Aorta (tissue), 5 donors: ENCODE measurements around the gene TRIP11. TPM values are rescaled to one million over a fixed set of nuclear protein-coding genes. Genes with fewer than 3 reads are reported as not detected.

Experiments used
- ATAC-seq: fragments of 200-7000 bp; cut with Tn5 transposase; one replicate; pipeline ENCODE4 v1.9.1; 2022; ENCODE audit warnings: moderate library complexity; ENCODE audit not compliant: low FRiP score
- DNase-seq, 2 donors: peaks; one replicate each; pipeline ENCODE4 v3.0.0-alpha.2; 2020
- H3K27ac ChIP-seq, 2 donors: one replicate each; pipeline ENCODE4 v1.5.1; 2013; ENCODE audit warnings: low read length in 2 of 2, mild to moderate bottlenecking in 2 of 2, moderate library complexity in 2 of 2, control low read depth in 1 of 2, inconsistent platforms in 1 of 2, low read depth in 1 of 2
- H3K27me3 ChIP-seq, 2 donors: one replicate each; pipeline ENCODE4 v1.6.1; 2013; ENCODE audit warnings: control low read depth in 1 of 2, low read length in 1 of 2, mild to moderate bottlenecking in 1 of 2, moderate library complexity in 1 of 2; ENCODE audit not compliant: insufficient read depth in 2 of 2, control insufficient read depth in 1 of 2
- H3K36me3 ChIP-seq, 2 donors: one replicate each; pipeline ENCODE4 v1.6.1; 2013; ENCODE audit warnings: control low read depth in 1 of 2, low read length in 1 of 2, mild to moderate bottlenecking in 1 of 2; ENCODE audit not compliant: insufficient read depth in 2 of 2, control insufficient read depth in 1 of 2
- H3K4me1 ChIP-seq, 2 donors: one replicate each; pipeline ENCODE4 v1.6.1; 2013; ENCODE audit warnings: low read length in 2 of 2, control low read depth in 1 of 2, mild to moderate bottlenecking in 1 of 2, moderate library complexity in 1 of 2; ENCODE audit not compliant: insufficient read depth in 2 of 2, control insufficient read depth in 1 of 2
- H3K4me3 ChIP-seq, 2 donors: one replicate each; pipeline ENCODE4 v1.5.1; 2013; ENCODE audit warnings: low read length in 2 of 2, control low read depth in 1 of 2, mild to moderate bottlenecking in 1 of 2
- H3K9me3 ChIP-seq: one replicate; pipeline ENCODE4 v1.6.1; 2013; ENCODE audit warnings: mild to moderate bottlenecking, low read length; ENCODE audit not compliant: control insufficient read depth
- WGBS, 2 donors: extraction: QIAGEN DNeasy Blood & Tissue Kit; methylation state at CpG; one replicate each; pipeline ENCODE4 v1.1.7; 2013; 5-methylcytosine and 5-hydroxymethylcytosine counted together
- intact Hi-C, 2 donors: fragments of 100-400 bp; cut with DNase I; formaldehyde crosslinking; loops; one replicate each; pipeline versions ENCODE4 v1.14.2 to v1.15.0; 2022
- polyA plus RNA-seq, 2 donors: library from polyadenylated mRNA; stranded (reverse); fragments of 200-250 nt; gene quantifications; one replicate each; pipeline ENCODE4 v1.2.3, GENCODE V29; 2013
- total RNA-seq, 2 donors: library from RNA; stranded (reverse); fragmentation: NEBNext Ultra II Directional; extraction: Animal tissue kit (Norgen Biotek cat#: 25700); gene quantifications; one replicate each; pipeline ENCODE4 v1.2.1, GENCODE V29; 2021
- donor health status: healthy with polysubstance abuse.
- donor health status: Bipolar disorder and iron deficiency.
- donor health status: DM: no; HTN: no; CAD: no.
- donor health status: DM: no; HTN: no; CAD: no.
- donor health status: DM: yes; HTN: yes; CAD: no.

TRIP11 gene
- total and polyA plus RNA-seq, 4 donors, result 8.4 to 75.4 (median 36.2) TPM

GRCh38 chr14:92041203-92041602 lies 1.3 kb upstream of the TRIP11 start:
- no peak for ATAC-seq
- Histone ChIP-seq H3K4me1 (peaks cover 3 to 10% of the 10 kb centered on the region in 2 donors), H3K4me3 (no peak overlapping the region), H3K9me3 (no peaks in the 10 kb centered on the region), H3K27me3 (no peaks in the 10 kb centered on the region), H3K27ac (no peak overlapping the region), H3K36me3 (no peaks in the 10 kb centered on the region)
- no peak for DNase-seq
- WGBS, 2 donors, result 80 to 81% methylated on average over 9 to 10 of the region's 10 CpGs
- intact Hi-C loops, result no loop called here

DNA sequence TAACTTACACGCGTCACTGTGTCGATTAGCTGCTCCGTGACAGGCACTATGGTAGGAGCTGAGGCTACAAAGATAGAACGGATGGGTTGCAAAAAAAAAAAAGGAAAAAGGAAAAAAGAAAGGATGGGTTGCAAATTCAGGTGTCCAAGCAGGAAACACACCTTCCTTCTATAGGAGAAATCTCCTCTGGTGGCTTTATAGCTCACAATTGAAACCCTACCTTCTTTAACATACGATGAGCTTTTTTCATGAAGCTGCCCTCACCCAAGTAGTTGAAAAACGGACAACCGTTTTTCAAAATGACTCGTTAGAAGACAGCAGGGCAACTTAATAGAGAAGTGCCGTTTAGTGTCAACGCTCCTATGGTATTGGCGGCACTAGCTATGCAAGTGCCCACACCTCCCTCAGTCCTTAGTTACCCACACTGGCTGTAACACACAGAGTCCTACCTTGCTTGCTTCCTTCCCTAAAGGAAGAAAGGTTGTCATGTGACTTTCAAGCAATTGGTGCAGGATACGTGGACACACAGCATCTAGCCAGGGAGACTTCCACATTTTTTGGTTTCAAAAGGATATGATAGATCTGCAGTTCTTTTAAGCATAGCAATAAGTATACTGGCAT lies 682 bp upstream of the TRIP11 start:
- peak; percentile 23 for ATAC-seq
- 0% methylated on average over 13 of the region's 13 CpGs for WGBS, 2 donors
- H3K4me1 ChIP-seq, result peaks cover 3 to 10% of the 10 kb centered on the region in 2 donors
- no peaks in the 10 kb centered on the region for H3K36me3 ChIP-seq
- H3K27me3 ChIP-seq, result no peaks in the 10 kb centered on the region
- H3K9me3 ChIP-seq, result no peaks in the 10 kb centered on the region
- peak overlapping the region in 1 of 2 donors; percentile 86 for H3K27ac ChIP-seq
- peak overlapping the region; percentile 36 to 74 for H3K4me3 ChIP-seq
- intact Hi-C loops, result no loop called here
- DNase-seq, result no peak

GRCh38 chr14:92039063-92039718 lies 668 bp downstream of the TRIP11 start:
- intact Hi-C loops, result no loop called here
- Histone ChIP-seq H3K4me1 (peaks cover 3 to 10% of the 10 kb centered on the region in 2 donors), H3K4me3 (peak overlapping the region; percentile 66 to 71), H3K9me3 (no peaks in the 10 kb centered on the region), H3K27ac (peak overlapping the region; percentile 46 to 90), H3K27me3 (no peaks in the 10 kb centered on the region), H3K36me3 (no peaks in the 10 kb centered on the region)
- ATAC-seq (peak; percentile 78), DNase-seq (peak in 1 of 2 donors; percentile 86)
- 0% methylated on average over 22 of the region's 22 CpGs for WGBS, 2 donors

DNA sequence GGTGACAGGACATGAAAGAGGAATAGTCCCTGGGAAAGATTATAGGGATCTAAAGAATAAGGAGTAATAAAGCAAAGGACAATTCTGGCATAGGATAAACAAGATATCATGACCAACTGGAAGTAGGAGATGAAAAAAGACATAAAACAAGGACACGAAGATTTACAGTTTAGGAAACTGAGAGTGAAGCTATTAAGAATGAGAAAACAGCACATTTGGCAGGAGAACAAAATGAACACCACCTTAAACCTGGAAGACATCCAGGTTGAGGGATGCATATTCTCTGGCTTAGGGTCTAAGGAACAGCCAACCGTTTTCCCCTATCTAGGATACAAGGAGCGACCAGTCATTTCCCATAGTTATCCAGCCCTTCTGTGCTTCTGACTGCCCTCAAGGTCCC lies 1.9 kb downstream of the TRIP11 start:
- no peaks in the 10 kb centered on the region for H3K9me3 ChIP-seq
- no peaks in the 10 kb centered on the region for H3K36me3 ChIP-seq
- no peaks in the 10 kb centered on the region for H3K27me3 ChIP-seq
- no peak for ATAC-seq
- peak overlapping the region; percentile 66 to 71 for H3K4me3 ChIP-seq
- H3K27ac ChIP-seq, result no peak overlapping the region
- peaks cover 3 to 10% of the 10 kb centered on the region in 2 donors for H3K4me1 ChIP-seq
- DNase-seq, result no peak
- intact Hi-C loops, result no loop called here
- WGBS, 2 donors, result 14 to 27% methylated on average over 3 of the region's 3 CpGs

DNA sequence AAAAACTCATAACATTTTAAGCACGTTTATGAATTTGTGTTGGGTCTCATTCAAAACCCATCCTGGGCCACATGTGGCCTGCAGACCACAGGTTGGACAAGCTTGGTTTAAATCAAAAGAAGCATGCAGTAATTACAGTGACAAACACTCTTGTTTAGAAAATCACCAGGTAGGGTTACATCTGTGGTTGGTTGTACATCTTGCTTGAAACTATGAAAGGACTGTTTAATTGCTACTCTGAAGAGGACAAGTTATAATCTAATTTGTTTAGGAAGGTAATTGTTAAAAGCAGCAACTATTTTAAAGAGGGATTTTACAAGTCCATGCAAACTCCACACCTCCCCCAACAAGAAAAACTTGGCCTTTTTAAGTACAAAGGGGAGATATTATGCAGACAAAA lies 4.0 kb downstream of the TRIP11 start:
- intact Hi-C loops, result no loop called here

DNA sequence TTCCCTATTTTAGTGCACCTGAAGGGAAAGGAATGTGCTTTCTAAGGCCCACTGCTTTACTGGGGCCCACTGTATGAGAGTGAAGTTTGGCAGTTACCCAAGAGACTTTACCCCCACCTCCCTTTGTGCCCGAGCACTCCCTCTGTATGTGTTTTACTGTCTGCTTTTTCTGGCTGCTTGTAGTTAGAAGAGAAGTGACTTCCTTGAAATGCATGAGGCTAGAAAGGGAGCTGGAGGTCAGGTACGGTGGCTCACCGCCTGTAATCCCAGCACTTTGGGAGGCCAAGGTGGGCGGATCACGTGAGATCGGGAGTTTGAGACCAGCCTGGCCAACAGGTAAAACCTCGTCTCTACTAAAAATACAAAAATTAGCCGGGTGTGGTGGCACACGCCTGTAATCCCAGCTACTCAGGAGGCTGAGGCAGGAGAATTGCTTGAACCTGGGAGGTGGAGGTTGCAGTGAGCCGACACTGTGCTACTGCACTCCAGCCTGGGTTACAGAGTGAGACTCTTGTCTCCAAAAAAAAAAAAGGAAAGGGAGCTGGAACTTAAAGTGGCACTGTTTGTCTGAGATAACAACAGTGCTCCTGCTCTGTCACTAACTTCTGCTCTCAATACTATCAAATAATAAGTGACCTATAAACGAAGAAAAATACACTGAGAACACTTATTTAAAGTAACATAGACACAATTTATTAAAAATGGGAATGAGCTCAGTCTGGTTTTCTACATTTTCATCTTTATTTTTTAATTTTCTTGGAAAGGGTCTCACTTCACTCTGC lies 5.8 kb downstream of the TRIP11 start:
- 92% methylated on average over 11 of the region's 11 CpGs for WGBS, 2 donors
- Histone ChIP-seq H3K4me1 (peaks cover 3 to 10% of the 10 kb centered on the region in 2 donors), H3K4me3 (no peak overlapping the region), H3K27ac (no peak overlapping the region), H3K36me3 (no peaks in the 10 kb centered on the region), H3K9me3 (no peaks in the 10 kb centered on the region), H3K27me3 (no peaks in the 10 kb centered on the region)
- intact Hi-C loops, result no loop called here
- DNase-seq (no peak), ATAC-seq (no peak)

More for the DNA sequence above, 4.0 kb downstream of the TRIP11 start:
- Histone ChIP-seq H3K36me3 (no peaks in the 10 kb centered on the region), H3K27ac (no peak overlapping the region), H3K9me3 (no peaks in the 10 kb centered on the region), H3K4me3 (no peak overlapping the region), H3K27me3 (no peaks in the 10 kb centered on the region), H3K4me1 (peaks cover 3 to 10% of the 10 kb centered on the region in 2 donors)
- WGBS, 2 donors, result 18 to 21% methylated on average over 1 of the region's 1 CpG
- DNase-seq (no peak), ATAC-seq (no peak)

- no peak for DNase-seq
- whole genome bisulfite sequencing, 2 donors, result 96 to 97% methylated on average over 1 of the region's 1 CpG
- H3K36me3 ChIP-seq, result no peaks in the 10 kb centered on the region
- H3K27me3 ChIP-seq, result no peaks in the 10 kb centered on the region
- no peak overlapping the region for H3K27ac ChIP-seq
- intact Hi-C loops, result no loop called here
- no peaks in the 10 kb centered on the region for H3K9me3 ChIP-seq
- no peak overlapping the region for H3K4me3 ChIP-seq
- peaks cover 3 to 10% of the 10 kb centered on the region in 2 donors for H3K4me1 ChIP-seq
- no peak for ATAC-seq
These were observed 6.4 kb downstream of the TRIP11 start for GRCh38 chr14:92033433-92033832.

DNA sequence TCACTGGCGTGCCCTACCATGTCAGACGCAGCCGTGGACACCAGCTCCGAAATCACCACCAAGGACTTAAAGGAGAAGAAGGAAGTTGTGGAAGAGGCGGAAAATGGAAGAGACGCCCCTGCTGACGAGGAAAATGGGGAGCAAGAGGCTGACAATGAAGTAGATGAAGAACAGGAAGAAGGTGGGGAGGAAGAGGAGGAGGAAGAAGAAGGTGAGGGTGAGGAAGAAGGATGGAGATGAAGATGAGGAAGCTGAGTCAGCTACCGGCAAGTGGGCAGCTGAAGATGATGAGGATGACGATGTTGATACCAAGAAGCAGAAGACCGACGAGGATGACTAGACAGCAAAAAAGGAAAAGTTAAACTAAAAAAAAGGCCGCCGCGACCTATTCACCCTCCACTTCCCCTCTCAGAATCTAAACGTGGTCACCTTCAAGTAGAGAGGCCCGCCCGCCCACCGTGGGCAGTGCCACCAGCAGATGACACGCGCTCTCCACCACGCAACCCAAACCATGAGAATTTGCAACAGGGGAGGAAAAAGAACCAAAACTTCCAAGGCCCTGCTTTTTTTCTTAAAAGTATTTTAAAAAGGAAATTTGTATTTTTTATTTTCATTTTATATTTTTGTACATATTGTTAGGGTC lies 13.2 kb downstream of the TRIP11 start:
- no peak for DNase-seq
- no peak for ATAC-seq
- H3K36me3 ChIP-seq, result no peaks in the 10 kb centered on the region
- intact Hi-C loops, result no loop called here
- no peaks in the 10 kb centered on the region for H3K27me3 ChIP-seq
- 93 to 94% methylated on average over 21 of the region's 21 CpGs for WGBS, 2 donors
- no peak overlapping the region for H3K4me3 ChIP-seq
- no peaks in the 10 kb centered on the region for H3K9me3 ChIP-seq
- H3K27ac ChIP-seq, result no peak overlapping the region
- no peaks in the 10 kb centered on the region for H3K4me1 ChIP-seq
